NOMO-1 treated with dmso at 0.1 percent for 144 hours (cell line): ENCODE measurements around the gene OR4Q2.
"Not testable (repeated sequence)": the region's sequence is repeated elsewhere in the genome, so short reads cannot be mapped to it uniquely, and the experiment has no call there.

Experiments used
- DNase-seq: peaks from one replicate; lab custom pipeline; 2025; ENCODE audit not compliant: unreplicated experiment; lab: John Stamatoyannopoulos, UW

Gene OR4Q2

GRCh38 chr14:20001863-20002262 lies at the start of gene OR4Q2:
OR4Q2 (plus strand) TSS chr14:20002163.
- DNase-seq = no peak

GRCh38 chr14:19969735-19970134 lies 32.2 kb upstream of the OR4Q2 start:
- not testable (repeated sequence) for DNase-seq

- no peak for DNase-seq
These were observed 27.1 kb upstream of the OR4Q2 start for GRCh38 chr14:19974844-19975243.

- no peak for DNase-seq
These were observed 26.7 kb upstream of the OR4Q2 start, which contains the start of gene OR4K15 for GRCh38 chr14:19975291-19975690. OR4K15 (plus strand) TSS chr14:19975591; CDS start chr14:19975591, 0 bp downstream.

- no peak for DNase-seq
These were observed 8.5 kb upstream of the OR4Q2 start for GRCh38 chr14:19993438-19993837.

- peak; percentile 78 for DNase-seq
These were observed 356 bp downstream of the OR4Q2 start for GRCh38 chr14:20002319-20002718.

GRCh38 chr14:20008156-20008555 lies 6.2 kb downstream of the OR4Q2 start:
- no peak for DNase-seq

GRCh38 chr14:20019257-20019865 lies 17.4 kb downstream of the OR4Q2 start, which contains the start of gene OR4K14:
OR4K14 (minus strand) TSS chr14:20019307; CDS start chr14:20015193, 4,114 bp downstream.
- no peak for DNase-seq

GRCh38 chr14:20031058-20031457 lies 29.1 kb downstream of the OR4Q2 start:
- no peak for DNase-seq

- no peak for DNase-seq
These were observed 33.5 kb downstream of the OR4Q2 start for GRCh38 chr14:20035449-20035848.

- DNase-seq = no peak
These were observed 34.0 kb downstream of the OR4Q2 start, which contains the start of gene OR4K13 for GRCh38 chr14:20035938-20036337. OR4K13 (minus strand) TSS chr14:20036038; CDS start chr14:20034758, 1,280 bp downstream.

GRCh38 chr14:20044243-20044642 lies 42.3 kb downstream of the OR4Q2 start:
- no peak for DNase-seq

GRCh38 chr14:20048202-20048601 lies 46.2 kb downstream of the OR4Q2 start:
- no peak for DNase-seq
